OCI-LY3 (cell line): Measurements from ENCODE around the gene ADCY9.

Experiments used
- H2AFZ ChIP-seq: fragments of 200-600, 300-600 bp; shearing (Covaris generic); 2 replicates; pipeline ENCODE4 v1.6.0; 2014; ENCODE audit warnings: antibody characterized with exemption, low read depth, low read length
- H3K27ac ChIP-seq: fragments of 200-600, 300-600 bp; sonication (generic); 2 replicates; pipeline ENCODE4 v1.5.1; 2014; ENCODE audit warnings: mild to moderate bottlenecking, low read length, moderate library complexity, mixed read lengths
- H3K27me3 ChIP-seq: fragments of 200-600, 300-600 bp; sonication (generic); 2 replicates; pipeline ENCODE4 v1.6.1; 2014; ENCODE audit warnings: low read depth, low read length, mixed read lengths
- H3K36me3 ChIP-seq: fragments of 200-600, 300-600 bp; sonication (generic); replicated peaks from 2 replicates; pipeline ENCODE3; 2014; ENCODE audit warnings: low read depth, low read length, mixed read lengths
- H3K4me1 ChIP-seq: fragments of 300-600, 200-600 bp; sonication (generic); 2 replicates; pipeline ENCODE4 v1.6.1; 2014; ENCODE audit warnings: low read length, mixed read lengths
- H3K4me2 ChIP-seq: fragments of 200-600, 300-600 bp; sonication (generic); 2 replicates; pipeline ENCODE4 v1.6.1; 2014; ENCODE audit warnings: low read length, mixed read lengths
- H3K4me3 ChIP-seq: fragments of 300-600, 200-600 bp; sonication (generic); 2 replicates; pipeline ENCODE4 v1.5.1; 2014; ENCODE audit warnings: antibody characterized with exemption, mild to moderate bottlenecking, low read length, moderate library complexity
- H3K79me2 ChIP-seq: fragments of 300-600, 200-600 bp; shearing (Covaris generic); 2 replicates; pipeline ENCODE4 v1.6.1; 2014; ENCODE audit warnings: mild to moderate bottlenecking, low read length, mixed read lengths
- H3K9ac ChIP-seq: fragments of 300-600, 200-600 bp; shearing (Covaris generic); 2 replicates; pipeline ENCODE4 v1.6.0; 2014; ENCODE audit warnings: mild to moderate bottlenecking, low read length, moderate library complexity
- H3K9me3 ChIP-seq: fragments of 200-600, 300-600 bp; shearing (Covaris generic); 2 replicates; pipeline ENCODE4 v1.6.1; 2014; ENCODE audit warnings: low read length, mixed read lengths; ENCODE audit not compliant: insufficient read depth
- H4K20me1 ChIP-seq: fragments of 200-600, 300-600 bp; sonication (generic); 2 replicates; pipeline ENCODE4 v1.6.1; 2016; ENCODE audit warnings: low read length, mixed read lengths; ENCODE audit not compliant: insufficient read depth
- EZH2phosphoT487 ChIP-seq: fragments of 200-600 bp; shearing (Covaris generic); IDR thresholded peaks from 2 replicates; pipeline ENCODE4 v1.6.1; 2018; ENCODE audit warnings: antibody characterized with exemption, mixed run types, low read depth
- TF ChIP-seq, protein P1 (sequence below): fragments of 200-600, 300-600 bp; sonication (generic); IDR thresholded peaks from 2 replicates; pipeline ENCODE4 v1.5.1; 2014; ENCODE audit warnings: antibody characterized with exemption, low read length, low read depth

ADCY9 gene

DNA sequence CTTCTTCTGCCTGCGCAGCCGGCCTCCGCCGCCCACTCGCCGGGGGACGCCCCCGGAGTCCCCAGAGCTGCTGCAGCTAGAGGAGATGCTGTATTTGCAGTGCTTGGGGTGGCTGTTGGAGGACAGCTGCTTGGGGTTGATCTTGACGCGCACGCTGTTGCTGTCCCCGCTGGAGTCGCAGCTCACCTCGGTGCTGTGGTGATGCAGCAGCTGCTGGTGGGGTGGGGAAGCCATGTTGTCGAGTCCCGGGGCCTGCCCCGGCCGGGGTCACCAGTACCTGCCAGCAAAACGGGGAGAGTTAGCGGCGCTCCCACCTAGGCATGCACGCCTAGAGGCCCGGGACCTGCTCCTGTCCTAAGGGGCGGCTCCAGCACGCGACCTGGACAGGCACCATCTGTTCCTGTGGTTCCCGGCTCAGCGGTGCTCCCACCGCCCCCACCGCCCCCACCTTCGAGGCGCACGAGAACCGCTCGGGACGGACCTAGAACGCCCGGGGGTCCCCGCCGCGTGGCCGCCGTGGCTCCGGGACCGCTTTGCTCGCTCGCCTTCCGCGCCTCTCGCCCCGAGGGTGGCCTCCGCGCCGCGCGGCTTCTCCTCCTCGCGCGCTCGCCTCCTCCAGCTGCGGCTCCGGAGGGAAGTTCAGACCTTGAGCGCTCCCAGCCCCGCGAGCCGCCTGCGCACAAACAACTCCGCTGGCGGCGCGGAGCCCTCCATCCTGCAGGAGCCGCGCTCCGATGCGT lies 863 bp downstream of the ADCY9 start:
- Histone ChIP-seq H3K27me3 (peaks cover 5% of the 10 kb centered on the region), H2AFZ (no peak overlapping the region)

DNA sequence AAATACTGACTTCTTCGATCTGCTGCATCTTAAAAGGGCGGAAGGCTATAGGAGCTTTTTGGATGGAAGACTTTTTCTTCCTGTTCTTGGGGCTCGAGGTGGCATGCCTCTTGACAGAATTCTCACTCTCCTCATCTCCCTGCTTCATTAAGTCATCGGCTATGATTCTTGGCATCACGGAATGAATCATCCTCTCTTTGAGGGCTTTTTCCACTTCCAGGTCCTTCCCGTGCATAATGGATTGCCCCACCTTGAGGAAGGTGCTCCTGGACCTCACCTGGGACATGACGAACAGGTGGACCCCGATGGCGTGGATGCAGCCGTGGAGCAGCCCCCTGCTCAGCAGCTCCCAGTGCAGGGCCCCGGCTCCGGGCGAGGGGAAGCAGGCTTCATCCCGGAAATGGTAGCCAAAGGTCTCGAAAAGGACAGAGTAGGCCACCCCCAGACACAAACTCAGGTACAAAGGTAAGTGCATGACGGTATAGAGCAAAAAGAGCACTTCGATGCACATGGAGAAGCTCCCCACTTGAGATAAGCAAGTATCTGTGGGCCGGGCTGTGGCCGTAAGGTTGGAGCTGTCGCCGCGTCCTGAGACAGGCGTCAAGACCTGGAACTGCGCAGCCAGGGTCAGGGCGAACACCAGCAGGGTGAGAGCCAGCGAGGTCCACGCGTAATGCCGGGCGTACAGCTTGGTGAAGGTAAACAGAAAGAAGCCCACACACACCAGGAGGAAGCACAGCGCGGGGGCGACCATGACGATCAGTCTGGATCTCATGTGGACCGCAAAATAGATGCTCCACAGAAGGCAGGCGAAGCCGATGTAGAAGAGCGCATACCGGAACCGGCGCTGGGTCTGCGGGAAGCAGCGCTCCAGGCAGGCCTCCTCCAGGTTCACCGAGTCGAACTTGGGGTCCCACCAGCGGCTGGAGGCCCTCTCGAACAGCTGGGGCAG lies 1.7 kb downstream of the ADCY9 start:
- H3K27me3 ChIP-seq: peaks cover 5% of the 10 kb centered on the region
- H3K4me1 ChIP-seq: no peaks in the 10 kb centered on the region
- no peaks in the 10 kb centered on the region for H4K20me1 ChIP-seq
- H3K4me2 ChIP-seq: no peak overlapping the region
- no peaks in the 10 kb centered on the region for H3K79me2 ChIP-seq
- no peak for TF ChIP-seq EZH2phosphoT487
- TF ChIP-seq, protein P1, sequence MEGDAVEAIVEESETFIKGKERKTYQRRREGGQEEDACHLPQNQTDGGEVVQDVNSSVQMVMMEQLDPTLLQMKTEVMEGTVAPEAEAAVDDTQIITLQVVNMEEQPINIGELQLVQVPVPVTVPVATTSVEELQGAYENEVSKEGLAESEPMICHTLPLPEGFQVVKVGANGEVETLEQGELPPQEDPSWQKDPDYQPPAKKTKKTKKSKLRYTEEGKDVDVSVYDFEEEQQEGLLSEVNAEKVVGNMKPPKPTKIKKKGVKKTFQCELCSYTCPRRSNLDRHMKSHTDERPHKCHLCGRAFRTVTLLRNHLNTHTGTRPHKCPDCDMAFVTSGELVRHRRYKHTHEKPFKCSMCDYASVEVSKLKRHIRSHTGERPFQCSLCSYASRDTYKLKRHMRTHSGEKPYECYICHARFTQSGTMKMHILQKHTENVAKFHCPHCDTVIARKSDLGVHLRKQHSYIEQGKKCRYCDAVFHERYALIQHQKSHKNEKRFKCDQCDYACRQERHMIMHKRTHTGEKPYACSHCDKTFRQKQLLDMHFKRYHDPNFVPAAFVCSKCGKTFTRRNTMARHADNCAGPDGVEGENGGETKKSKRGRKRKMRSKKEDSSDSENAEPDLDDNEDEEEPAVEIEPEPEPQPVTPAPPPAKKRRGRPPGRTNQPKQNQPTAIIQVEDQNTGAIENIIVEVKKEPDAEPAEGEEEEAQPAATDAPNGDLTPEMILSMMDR: no peak
- no peaks in the 10 kb centered on the region for H3K9me3 ChIP-seq
- H3K27ac ChIP-seq: no peak overlapping the region
- H2AFZ ChIP-seq: no peak overlapping the region
- H3K9ac ChIP-seq: no peak overlapping the region
- no peaks in the 10 kb centered on the region for H3K36me3 ChIP-seq
- H3K4me3 ChIP-seq: no peak overlapping the region

More for the DNA sequence above, 863 bp downstream of the ADCY9 start:
- H3K4me2 ChIP-seq: no peak overlapping the region
- TF ChIP-seq, protein P1: no peak
- no peak for TF ChIP-seq EZH2phosphoT487
- H3K4me3 ChIP-seq: no peak overlapping the region
- no peaks in the 10 kb centered on the region for H3K4me1 ChIP-seq
- H3K36me3 ChIP-seq: no peaks in the 10 kb centered on the region
- H3K9me3 ChIP-seq: no peaks in the 10 kb centered on the region
- no peak overlapping the region for H3K27ac ChIP-seq
- no peak overlapping the region for H3K9ac ChIP-seq
- no peaks in the 10 kb centered on the region for H3K79me2 ChIP-seq
- H4K20me1 ChIP-seq: no peaks in the 10 kb centered on the region

DNA sequence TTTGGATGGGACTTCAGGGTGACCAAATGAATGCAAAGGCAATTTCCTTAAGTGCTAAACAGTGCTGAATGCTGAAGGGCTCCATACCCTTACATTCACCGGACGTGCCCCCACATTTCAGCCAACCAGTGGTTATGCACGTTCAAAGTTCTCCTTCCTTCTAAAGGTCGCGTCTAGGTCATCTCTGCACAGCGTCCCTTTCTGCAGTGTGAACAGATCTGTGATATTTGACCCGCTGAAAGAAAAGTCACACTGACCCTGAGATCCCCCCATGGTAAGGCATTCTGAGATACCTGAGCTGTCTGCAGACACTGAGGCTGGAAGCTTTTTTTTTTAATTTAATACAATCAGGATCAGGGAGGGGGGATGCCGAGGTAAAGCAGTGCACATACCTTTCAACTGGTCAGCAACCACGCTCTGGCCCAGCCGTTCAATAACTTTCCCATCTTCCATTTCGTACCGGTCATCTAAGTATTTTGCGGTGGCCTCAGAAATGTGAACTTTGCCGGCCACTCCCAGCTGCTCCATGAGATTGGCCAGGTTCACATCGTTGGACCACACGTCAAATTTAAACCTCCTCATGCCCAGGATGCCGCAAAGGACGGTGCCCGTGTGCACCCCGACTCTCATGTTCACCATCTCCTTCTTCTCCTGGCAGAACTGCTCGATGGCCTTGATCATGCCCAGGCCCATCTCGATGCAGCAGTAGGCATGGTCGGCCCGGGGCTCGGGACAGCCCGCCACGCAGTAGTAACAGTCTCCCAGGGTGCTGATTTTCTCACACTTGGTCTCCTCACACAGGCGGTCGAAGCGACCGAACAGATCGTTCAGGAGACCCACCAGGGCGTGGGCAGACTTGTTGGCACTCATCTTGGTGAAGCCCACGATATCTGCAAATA lies 2.6 kb downstream of the ADCY9 start:
- TF ChIP-seq, protein P1: no peak
- TF ChIP-seq EZH2phosphoT487: no peak
- Histone ChIP-seq H3K4me2 (no peak overlapping the region), H3K27me3 (peaks cover 5% of the 10 kb centered on the region), H4K20me1 (no peaks in the 10 kb centered on the region), H3K79me2 (no peaks in the 10 kb centered on the region), H2AFZ (no peak overlapping the region), H3K27ac (no peak overlapping the region), H3K4me3 (no peak overlapping the region), H3K4me1 (no peaks in the 10 kb centered on the region), H3K9ac (no peak overlapping the region), H3K36me3 (no peaks in the 10 kb centered on the region), H3K9me3 (no peaks in the 10 kb centered on the region)
